AG09309 (cell line): ENCODE measurements around the gene DHX36.

Source experiments
- DNase-seq: peaks from one replicate; pipeline ENCODE4 v3.0.0-alpha.2; 2010; ENCODE audit warnings: low read depth
- H3K4me3 ChIP-seq: 2 replicates; pipeline ENCODE4 v1.5.1; 2011; ENCODE audit warnings: mild to moderate bottlenecking, low read depth, low read length, moderate library complexity; ENCODE audit not compliant: control insufficient read depth
- CTCF ChIP-seq: IDR thresholded peaks from 2 replicates; pipeline ENCODE4 v1.5.1; 2011; ENCODE audit warnings: mild to moderate bottlenecking, low read depth, low read length, inconsistent platforms; ENCODE audit not compliant: insufficient read depth, control insufficient read depth; ENCODE audit errors: missing control alignments

The DHX36 gene

GRCh38 chr3:154244644-154245043 is 79.6 kb downstream of the DHX36 start:
- no peak for TF ChIP-seq CTCF
- H3K4me3 ChIP-seq = no peak overlapping the region
- DNase-seq = no peak

GRCh38 chr3:154243353-154243752 is 80.9 kb downstream of the DHX36 start:
- TF ChIP-seq CTCF = no peak
- no peak for DNase-seq
- H3K4me3 ChIP-seq = no peak overlapping the region

DNA sequence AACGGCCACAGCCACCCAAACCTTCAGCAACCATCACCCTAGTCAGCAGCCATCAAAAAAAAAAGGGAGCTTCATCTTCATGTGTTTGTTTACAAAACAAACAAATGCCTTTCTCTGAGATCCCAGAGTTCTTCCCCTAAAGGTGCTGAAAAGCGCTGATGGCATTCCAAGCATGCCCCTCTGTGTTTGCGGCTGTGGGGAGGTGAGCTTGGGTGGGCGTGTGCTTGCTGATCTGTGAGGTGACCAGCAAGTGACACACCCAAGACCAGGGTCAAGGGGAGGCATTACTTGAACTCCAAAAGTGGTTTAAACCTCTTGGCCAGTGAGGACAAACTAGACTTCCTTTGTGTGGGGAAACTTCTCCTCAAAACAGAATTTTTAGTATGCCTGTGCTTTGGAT is 81.5 kb downstream of the DHX36 start:
- no peak for TF ChIP-seq CTCF
- DNase-seq = no peak
- H3K4me3 ChIP-seq = no peak overlapping the region

- no peak for DNase-seq
- H3K4me3 ChIP-seq = no peak overlapping the region
- no peak for TF ChIP-seq CTCF
Observed at GRCh38 chr3:154241496-154241895, 82.8 kb downstream of the DHX36 start.

- no peak for DNase-seq
- TF ChIP-seq CTCF = no peak
- H3K4me3 ChIP-seq = no peak overlapping the region
Observed at GRCh38 chr3:154240235-154240634, 84.1 kb downstream of the DHX36 start.

GRCh38 chr3:154236331-154236730 is 88.0 kb downstream of the DHX36 start:
- DNase-seq = no peak

More at GRCh38 chr3:154236331-154236730, 88.0 kb downstream of the DHX36 start:
- no peak overlapping the region for H3K4me3 ChIP-seq
- TF ChIP-seq CTCF = no peak
